Kidney epithelial cell (primary cell): ENCODE measurements around the gene NPC1. TPM values are rescaled to one million over a fixed set of nuclear protein-coding genes. Genes with fewer than 3 reads are reported as not detected.

ENCODE experiments used
- DNase-seq: peaks from one replicate; pipeline ENCODE4 v3.0.0-alpha.2; 2010; ENCODE audit warnings: low read depth
- H3K27me3 ChIP-seq: 2 replicates; pipeline ENCODE4 v1.6.0; 2011; ENCODE audit warnings: low read length; ENCODE audit not compliant: control insufficient read depth, insufficient read depth
- H3K36me3 ChIP-seq: 2 replicates; pipeline ENCODE4 v1.5.1; 2011; ENCODE audit warnings: low read length; ENCODE audit not compliant: control insufficient read depth, insufficient read depth
- H3K4me3 ChIP-seq: 2 replicates; pipeline ENCODE4 v1.5.1; 2011; ENCODE audit warnings: low read depth, mild to moderate bottlenecking, control low read depth, low read length
- CTCF ChIP-seq: IDR thresholded peaks from 2 replicates; pipeline ENCODE4 v1.5.1; 2011; ENCODE audit warnings: mild to moderate bottlenecking, moderate library complexity, low read length, control low read depth, inconsistent platforms; ENCODE audit not compliant: insufficient read depth, poor library complexity, severe bottlenecking
- total RNA-seq: library from RNA; depleted of rRNA; stranded (reverse); fragments of >200 nt; gene quantifications from 2 replicates; pipeline ENCODE4 v1.2.3, GENCODE V29; 2015

The NPC1 gene
- total RNA-seq, 1 donor from 2014 or later = 111 TPM

- no peak for TF ChIP-seq CTCF
- no peak for DNase-seq
- H3K4me3 ChIP-seq = no peak overlapping the region
- no peaks in the 10 kb centered on the region for H3K36me3 ChIP-seq
- H3K27me3 ChIP-seq = no peaks in the 10 kb centered on the region
Measured at GRCh38 chr18:23591011-23591410, 4.7 kb upstream of the NPC1 start.

GRCh38 chr18:23588836-23589560, 2.7 kb upstream of the NPC1 start:
- Histone ChIP-seq H3K36me3 (no peaks in the 10 kb centered on the region), H3K4me3 (no peak overlapping the region), H3K27me3 (no peaks in the 10 kb centered on the region)
- TF ChIP-seq CTCF = no peak
- DNase-seq = no peak

GRCh38 chr18:23587220-23587642, 925 bp upstream of the NPC1 start:
- Histone ChIP-seq H3K4me3 (no peak overlapping the region), H3K36me3 (no peaks in the 10 kb centered on the region), H3K27me3 (no peaks in the 10 kb centered on the region)
- no peak for DNase-seq
- TF ChIP-seq CTCF = no peak

GRCh38 chr18:23585897-23586248, 433 bp downstream of the NPC1 start:
- TF ChIP-seq CTCF = no peak
- H3K27me3 ChIP-seq = no peaks in the 10 kb centered on the region
- no peaks in the 10 kb centered on the region for H3K36me3 ChIP-seq
- peak overlapping the region; percentile 88 for H3K4me3 ChIP-seq
- no peak for DNase-seq

- DNase-seq = no peak
- H3K4me3 ChIP-seq = peak overlapping the region; percentile 88
- H3K27me3 ChIP-seq = no peaks in the 10 kb centered on the region
- TF ChIP-seq CTCF = no peak
- H3K36me3 ChIP-seq = no peaks in the 10 kb centered on the region
Measured at GRCh38 chr18:23585007-23585871, 1.1 kb downstream of the NPC1 start.
